Progenitor cell of endocrine pancreas (in vitro differentiated cells): Measurements from ENCODE around the gene IL21R. TPM values are rescaled to one million over a fixed set of nuclear protein-coding genes. Genes with fewer than 3 reads are reported as not detected.
A peak's percentile ranks its signal among the peaks of the same experiment; 100 is the strongest.

Experiments
- DNase-seq: peaks from one replicate; pipeline ENCODE4 v3.0.0; 2021; ENCODE audit warnings: low spot score; ENCODE audit not compliant: unreplicated experiment
- H3K27ac Mint-ChIP-seq: 2 replicates; pipeline ENCODE4 v1.8.0; 2021; ENCODE audit warnings: mild to moderate bottlenecking, moderate library complexity, mixed read lengths
- H3K27me3 Mint-ChIP-seq: 2 replicates; pipeline ENCODE4 v1.8.0; 2021; ENCODE audit warnings: mixed read lengths
- H3K36me3 Mint-ChIP-seq: 2 replicates; pipeline ENCODE4 v1.8.0; 2022; ENCODE audit warnings: mixed read lengths; ENCODE audit not compliant: insufficient read depth
- H3K4me1 Mint-ChIP-seq: 2 replicates; pipeline ENCODE4 v1.8.0; 2021; ENCODE audit warnings: low read depth, mixed read lengths
- H3K4me3 Mint-ChIP-seq: 2 replicates; pipeline ENCODE4 v1.8.0; 2021; ENCODE audit warnings: low read depth, mild to moderate bottlenecking, moderate library complexity, mixed read lengths
- H3K9me3 Mint-ChIP-seq: 2 replicates; pipeline ENCODE4 v1.8.0; 2021; ENCODE audit warnings: low read depth, mixed read lengths
- total RNA-seq: library from RNA; stranded (reverse); gene quantifications from 2 replicates; pipeline ENCODE4 v1.2.1, GENCODE V29; 2021
- TF ChIP-seq, protein P1 (sequence below): fragments of 200-600 bp; sonication (generic); IDR thresholded peaks from one replicate; pipeline ENCODE4 v1.5.0; 2021; ENCODE audit warnings: antibody characterized with exemption, mild to moderate bottlenecking; ENCODE audit not compliant: unreplicated experiment

Gene IL21R
- total RNA-seq, 1 donor from 2014 or later = not detected

DNA sequence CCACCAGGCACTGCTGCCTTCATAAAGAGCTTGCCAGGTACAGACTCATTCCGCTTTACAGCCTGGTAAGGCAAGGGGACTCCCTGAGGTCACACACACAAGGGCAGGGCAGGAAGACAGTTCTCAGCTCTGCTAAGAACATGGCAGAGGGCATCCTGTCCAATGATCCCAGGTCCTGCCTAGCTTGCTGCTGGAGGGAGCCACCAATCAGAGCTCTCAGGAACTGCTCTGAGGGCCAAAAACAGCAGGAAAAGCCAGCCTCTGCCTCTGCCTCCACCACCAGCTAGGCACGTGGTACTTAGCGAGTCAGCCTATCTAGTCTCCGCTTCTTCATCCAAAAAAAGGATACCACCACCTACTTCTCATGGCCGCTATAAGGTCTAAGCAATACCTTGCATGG, 81.7 kb downstream of the IL21R start:
- no peaks in the 10 kb centered on the region for H3K27me3 Mint-ChIP-seq
- H3K4me1 Mint-ChIP-seq = no peaks in the 10 kb centered on the region
- no peak overlapping the region for H3K4me3 Mint-ChIP-seq
- H3K36me3 Mint-ChIP-seq = peaks cover 18% of the 10 kb centered on the region
- TF ChIP-seq, protein P1, sequence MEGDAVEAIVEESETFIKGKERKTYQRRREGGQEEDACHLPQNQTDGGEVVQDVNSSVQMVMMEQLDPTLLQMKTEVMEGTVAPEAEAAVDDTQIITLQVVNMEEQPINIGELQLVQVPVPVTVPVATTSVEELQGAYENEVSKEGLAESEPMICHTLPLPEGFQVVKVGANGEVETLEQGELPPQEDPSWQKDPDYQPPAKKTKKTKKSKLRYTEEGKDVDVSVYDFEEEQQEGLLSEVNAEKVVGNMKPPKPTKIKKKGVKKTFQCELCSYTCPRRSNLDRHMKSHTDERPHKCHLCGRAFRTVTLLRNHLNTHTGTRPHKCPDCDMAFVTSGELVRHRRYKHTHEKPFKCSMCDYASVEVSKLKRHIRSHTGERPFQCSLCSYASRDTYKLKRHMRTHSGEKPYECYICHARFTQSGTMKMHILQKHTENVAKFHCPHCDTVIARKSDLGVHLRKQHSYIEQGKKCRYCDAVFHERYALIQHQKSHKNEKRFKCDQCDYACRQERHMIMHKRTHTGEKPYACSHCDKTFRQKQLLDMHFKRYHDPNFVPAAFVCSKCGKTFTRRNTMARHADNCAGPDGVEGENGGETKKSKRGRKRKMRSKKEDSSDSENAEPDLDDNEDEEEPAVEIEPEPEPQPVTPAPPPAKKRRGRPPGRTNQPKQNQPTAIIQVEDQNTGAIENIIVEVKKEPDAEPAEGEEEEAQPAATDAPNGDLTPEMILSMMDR = no peak
- H3K9me3 Mint-ChIP-seq = no peaks in the 10 kb centered on the region
- no peak for DNase-seq
- no peak overlapping the region for H3K27ac Mint-ChIP-seq

DNA sequence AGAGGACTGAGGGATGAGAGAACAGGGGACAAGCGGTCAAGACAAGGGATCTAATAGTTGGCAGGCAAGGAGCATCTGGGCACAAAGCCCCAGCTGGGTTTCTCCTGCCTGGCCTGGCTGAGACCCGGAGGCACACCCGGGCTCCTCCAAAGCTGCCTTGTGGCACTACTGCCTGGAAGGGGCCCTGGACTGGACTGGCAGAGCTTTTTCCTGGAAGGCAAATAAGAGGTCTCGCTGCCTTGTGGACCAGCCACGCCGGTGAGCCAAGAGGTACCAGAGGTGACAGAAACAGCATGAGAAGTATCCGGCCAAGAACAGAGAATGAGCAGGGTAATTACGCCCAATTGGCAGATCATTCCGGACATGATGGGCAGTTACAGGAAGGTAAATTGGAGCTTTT, 83.2 kb downstream of the IL21R start:
- no peak overlapping the region for H3K4me3 Mint-ChIP-seq
- H3K9me3 Mint-ChIP-seq = no peaks in the 10 kb centered on the region
- H3K36me3 Mint-ChIP-seq = peaks cover 20% of the 10 kb centered on the region
- TF ChIP-seq, protein P1 = no peak
- no peak for DNase-seq
- H3K27ac Mint-ChIP-seq = no peak overlapping the region
- no peaks in the 10 kb centered on the region for H3K27me3 Mint-ChIP-seq
- no peaks in the 10 kb centered on the region for H3K4me1 Mint-ChIP-seq

DNA sequence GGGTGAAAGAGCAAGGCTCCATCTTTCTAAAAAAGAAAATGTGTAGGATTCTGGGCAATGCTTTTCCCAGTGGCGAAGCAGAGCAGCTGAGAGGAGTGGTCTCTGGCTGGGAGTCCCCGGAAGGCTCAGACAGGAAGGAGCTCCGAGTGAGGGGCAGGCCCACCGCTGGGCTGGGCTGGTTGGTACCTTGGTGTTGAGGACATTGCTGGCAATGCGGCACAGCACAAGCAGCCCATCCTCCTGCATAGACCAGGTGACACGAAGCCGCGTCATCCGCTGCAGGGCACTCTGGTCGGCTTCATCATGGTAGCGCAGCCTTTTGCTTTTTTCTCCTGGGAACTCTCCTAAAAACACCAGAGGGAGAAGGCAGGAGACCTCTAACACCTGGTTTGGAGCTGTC, 83.8 kb downstream of the IL21R start:
- no peaks in the 10 kb centered on the region for H3K27me3 Mint-ChIP-seq
- H3K4me3 Mint-ChIP-seq = no peak overlapping the region
- TF ChIP-seq, protein P1 = no peak
- H3K9me3 Mint-ChIP-seq = no peaks in the 10 kb centered on the region
- H3K36me3 Mint-ChIP-seq = peaks cover 17% of the 10 kb centered on the region
- no peaks in the 10 kb centered on the region for H3K4me1 Mint-ChIP-seq
- DNase-seq = no peak
- peak overlapping the region; percentile 45 for H3K27ac Mint-ChIP-seq

DNA sequence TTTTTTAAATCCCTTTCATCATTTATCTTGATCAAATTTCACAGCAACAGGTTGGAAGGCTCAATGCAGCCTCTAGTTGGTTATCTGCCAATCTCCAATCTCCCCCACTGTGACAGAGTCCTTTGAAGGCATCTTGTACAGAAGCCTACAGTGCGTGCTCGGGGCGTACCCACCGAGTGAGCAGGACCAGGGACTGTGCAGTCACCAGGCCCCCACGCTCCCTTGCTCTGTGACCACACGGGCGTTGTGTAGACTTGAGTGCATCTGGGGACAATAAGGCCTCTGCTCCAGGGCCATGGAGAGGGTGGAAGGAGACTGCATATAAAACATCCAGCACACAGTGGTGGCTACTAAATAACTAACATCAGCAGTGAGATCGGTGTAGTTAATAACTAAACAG, 84.4 kb downstream of the IL21R start:
- TF ChIP-seq, protein P1 = no peak
- no peak overlapping the region for H3K4me3 Mint-ChIP-seq
- DNase-seq = no peak
- H3K9me3 Mint-ChIP-seq = no peaks in the 10 kb centered on the region
- H3K36me3 Mint-ChIP-seq = peaks cover 17% of the 10 kb centered on the region
- H3K27ac Mint-ChIP-seq = no peak overlapping the region
- H3K4me1 Mint-ChIP-seq = no peaks in the 10 kb centered on the region
- no peaks in the 10 kb centered on the region for H3K27me3 Mint-ChIP-seq

DNA sequence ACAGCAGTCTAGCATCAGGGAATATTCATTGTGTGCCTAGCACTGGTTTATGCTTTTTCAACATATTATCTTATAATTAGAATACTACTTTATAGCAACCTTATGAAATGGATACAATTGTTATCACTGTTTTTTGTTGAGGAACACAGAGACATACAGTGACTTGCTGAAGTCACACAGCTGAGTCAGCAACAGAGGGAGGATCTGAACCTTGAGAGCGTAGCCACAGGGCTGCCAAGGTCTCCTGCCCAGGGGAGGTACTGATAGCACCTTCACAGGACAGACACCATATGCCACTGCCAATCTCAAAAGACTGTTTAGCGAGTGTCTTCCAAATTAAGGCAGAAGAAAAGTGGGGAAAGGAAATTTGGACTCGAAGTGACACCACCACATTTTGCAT, 84.8 kb downstream of the IL21R start:
- no peak for DNase-seq
- Mint-ChIP-seq H3K4me1 (no peaks in the 10 kb centered on the region), H3K36me3 (peaks cover 15% of the 10 kb centered on the region), H3K27me3 (no peaks in the 10 kb centered on the region), H3K27ac (no peak overlapping the region), H3K9me3 (no peaks in the 10 kb centered on the region), H3K4me3 (no peak overlapping the region)
- TF ChIP-seq, protein P1 = no peak
